Right lobe of liver (tissue), 4 donors: ENCODE measurements around the gene ALOXE3.

ENCODE experiments used
- CTCF ChIP-seq, 4 donors: fragments of 200-600 bp in 3 of 4; fragments of 450-650 bp in 1 of 4; IDR thresholded peaks; one replicate each; pipeline versions ENCODE4 v1.5.1 to v1.8.0; 2016 to 2022; ENCODE audit warnings: antibody characterized with exemption in 4 of 4, mild to moderate bottlenecking in 2 of 4
- POLR2A ChIP-seq: fragments of 450-650 bp; IDR thresholded peaks from one replicate; pipeline ENCODE4 v1.6.1; 2017; ENCODE audit warnings: antibody characterized with exemption, mild to moderate bottlenecking
- donor health status: DM: no; HTN: no; CAD: no.
- donor health status: DM: no; HTN: no; CAD: no.
- donor health status: DM: no; HTN: yes; CAD: no.

GRCh38 chr17:8051831-8052230 lies 66.5 kb downstream of the ALOXE3 start:
- no peak for TF ChIP-seq CTCF (IDR thresholded peaks at IDR 0.05)
- no peak for TF ChIP-seq POLR2A
